ENCODE measurements around the gene VGLL4.

DNA sequence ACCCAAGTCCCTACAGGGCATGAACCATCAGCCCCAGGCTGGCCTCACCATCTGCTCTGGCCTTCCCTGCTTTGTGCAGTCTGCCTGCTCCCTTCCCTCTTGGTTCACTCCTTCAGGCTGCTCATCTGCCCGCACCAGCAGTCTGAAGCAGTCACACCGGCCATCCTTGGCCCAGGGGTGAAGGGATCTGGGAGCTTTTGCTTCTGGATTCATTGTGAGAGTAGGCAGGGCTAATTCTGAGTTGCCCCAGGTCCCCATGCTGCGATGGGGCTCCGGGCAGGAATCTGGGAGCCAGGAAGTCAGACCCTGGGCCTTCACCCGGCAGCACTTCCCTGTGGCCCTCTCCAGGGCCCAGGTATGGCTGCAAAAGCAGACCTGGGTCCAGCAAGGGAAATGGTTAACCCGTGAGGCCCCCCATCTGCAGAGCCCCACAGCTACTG is 99.7 kb downstream of the VGLL4 start:
- TF ChIP-seq, protein P1, sequence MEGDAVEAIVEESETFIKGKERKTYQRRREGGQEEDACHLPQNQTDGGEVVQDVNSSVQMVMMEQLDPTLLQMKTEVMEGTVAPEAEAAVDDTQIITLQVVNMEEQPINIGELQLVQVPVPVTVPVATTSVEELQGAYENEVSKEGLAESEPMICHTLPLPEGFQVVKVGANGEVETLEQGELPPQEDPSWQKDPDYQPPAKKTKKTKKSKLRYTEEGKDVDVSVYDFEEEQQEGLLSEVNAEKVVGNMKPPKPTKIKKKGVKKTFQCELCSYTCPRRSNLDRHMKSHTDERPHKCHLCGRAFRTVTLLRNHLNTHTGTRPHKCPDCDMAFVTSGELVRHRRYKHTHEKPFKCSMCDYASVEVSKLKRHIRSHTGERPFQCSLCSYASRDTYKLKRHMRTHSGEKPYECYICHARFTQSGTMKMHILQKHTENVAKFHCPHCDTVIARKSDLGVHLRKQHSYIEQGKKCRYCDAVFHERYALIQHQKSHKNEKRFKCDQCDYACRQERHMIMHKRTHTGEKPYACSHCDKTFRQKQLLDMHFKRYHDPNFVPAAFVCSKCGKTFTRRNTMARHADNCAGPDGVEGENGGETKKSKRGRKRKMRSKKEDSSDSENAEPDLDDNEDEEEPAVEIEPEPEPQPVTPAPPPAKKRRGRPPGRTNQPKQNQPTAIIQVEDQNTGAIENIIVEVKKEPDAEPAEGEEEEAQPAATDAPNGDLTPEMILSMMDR (optimal IDR thresholded peaks at IDR 0.05 in 1 of 3, IDR thresholded peaks at IDR 0.05 in 1 of 3, conservative IDR thresholded peaks at IDR 0.05 in 1 of 3; ENCODE audit: extremely low read depth in 1 of 3, insufficient read depth in 2 of 3, low read length in 3 of 3), result no peak
- TF ChIP-seq EZH2 (IDR thresholded peaks at IDR 0.05; ENCODE audit: low read length), result no peak

All from keratinocyte (primary cell).